Neural cell (in vitro differentiated cells): ENCODE measurements around the gene DLG2. TPM values are rescaled to one million over a fixed set of nuclear protein-coding genes. Genes with fewer than 3 reads are reported as not detected.
"Not testable (repeated sequence)": the region's sequence is repeated elsewhere in the genome, so short reads cannot be mapped to it uniquely, and the experiment has no call there.

Experiments used
- H2AFZ ChIP-seq: fragments of 200-600, 300-800 bp; sonication (generic), shearing (Covaris generic); 2 replicates; pipeline ENCODE4 v1.6.0; 2014; ENCODE audit warnings: low read depth, mild to moderate bottlenecking, antibody characterized with exemption, low read length, moderate library complexity
- H3F3A ChIP-seq: fragments of 200-600 bp; shearing (Covaris generic); 2 replicates; pipeline ENCODE4 v1.6.1; 2016; ENCODE audit warnings: mild to moderate bottlenecking, moderate library complexity, mixed read lengths, antibody characterized with exemption, low read length; ENCODE audit not compliant: insufficient read depth, poor library complexity, severe bottlenecking
- H3K27ac ChIP-seq: fragments of 200-600, 300-800 bp; sonication (generic), shearing (Covaris generic); 2 replicates; pipeline ENCODE4 v1.5.1; 2014; ENCODE audit warnings: mild to moderate bottlenecking, low read length, moderate library complexity
- H3K27me3 ChIP-seq: fragments of 300-800, 200-600 bp; sonication (generic), shearing (Covaris generic); 2 replicates; pipeline ENCODE4 v1.6.0; 2014; ENCODE audit warnings: mild to moderate bottlenecking, low read depth, low read length, moderate library complexity; ENCODE audit not compliant: insufficient read depth
- H3K36me3 ChIP-seq: fragments of 300-800, 200-600 bp; sonication (generic), shearing (Covaris generic); 2 replicates; pipeline ENCODE4 v1.5.1; 2014; ENCODE audit warnings: mild to moderate bottlenecking, antibody characterized with exemption, low read length, moderate library complexity; ENCODE audit not compliant: insufficient read depth
- H3K4me2 ChIP-seq: fragments of 300-800, 200-600 bp; sonication (generic), shearing (Covaris generic); 2 replicates; pipeline ENCODE4 v1.6.0; 2014; ENCODE audit warnings: mild to moderate bottlenecking, low read length
- H3K4me3 ChIP-seq: fragments of 300-800, 200-600 bp; sonication (generic), shearing (Covaris generic); 2 replicates; pipeline ENCODE4 v1.5.1; 2014; ENCODE audit warnings: mild to moderate bottlenecking, low read length, moderate library complexity
- H3K79me2 ChIP-seq: fragments of 200-600 bp; shearing (Covaris generic); replicated peaks from 2 replicates; pipeline ENCODE4 v1.6.0; 2014; ENCODE audit warnings: mild to moderate bottlenecking, low read length, moderate library complexity; ENCODE audit not compliant: insufficient read depth
- H3K9ac ChIP-seq: fragments of 300-800, 200-600 bp; sonication (generic), shearing (Covaris generic); 2 replicates; pipeline ENCODE4 v1.6.1; 2016; ENCODE audit warnings: mild to moderate bottlenecking, low read length, mixed read lengths
- H3K9me2 ChIP-seq: fragments of 200-600 bp; shearing (Covaris generic); 2 replicates; pipeline ENCODE4 v1.6.1; 2016; ENCODE audit warnings: mild to moderate bottlenecking, low read length, mixed read lengths; ENCODE audit not compliant: insufficient read depth
- H3K9me3 ChIP-seq: fragments of 200-600, 300-800 bp; sonication (generic), shearing (Covaris generic); 2 replicates; pipeline ENCODE4 v1.6.1; 2016; ENCODE audit warnings: mild to moderate bottlenecking, mixed run types, low read length, moderate library complexity, mixed read lengths
- H4K20me1 ChIP-seq: fragments of 200-600 bp; shearing (Covaris generic); 2 replicates; pipeline ENCODE4 v1.6.1; 2016; ENCODE audit warnings: mild to moderate bottlenecking, mixed run types; ENCODE audit not compliant: insufficient read depth
- CTCF ChIP-seq: fragments of 450-650 bp; IDR thresholded peaks from 2 replicates; pipeline ENCODE4 v1.5.1; 2014; ENCODE audit warnings: antibody characterized with exemption, mild to moderate bottlenecking, moderate library complexity; ENCODE audit not compliant: poor library complexity, severe bottlenecking
- RAD21 ChIP-seq: fragments of 450-650 bp; conservative IDR thresholded peaks from 2 replicates; pipeline ENCODE4 v1.6.1; 2014; ENCODE audit warnings: antibody characterized with exemption, mild to moderate bottlenecking, moderate library complexity
- SMC3 ChIP-seq: fragments of 450-650 bp; conservative IDR thresholded peaks from 2 replicates; pipeline ENCODE4 v1.6.1; 2014; ENCODE audit warnings: antibody characterized with exemption, mild to moderate bottlenecking, moderate library complexity; ENCODE audit not compliant: poor library complexity
- TAF1 ChIP-seq: IDR thresholded peaks from 2 replicates; pipeline ENCODE4 v1.6.1; 2012; ENCODE audit warnings: low read depth
- polyA plus RNA-seq: library from polyadenylated mRNA; depleted of rRNA; stranded (reverse); fragments of >200 nt; gene quantifications from 2 replicates; pipeline ENCODE4 v1.2.3, GENCODE V29; 2014
- TF ChIP-seq, protein P1 (sequence below): IDR thresholded peaks from 2 replicates; pipeline ENCODE4 v1.6.1; 2012; ENCODE audit warnings: borderline replicate concordance

Gene DLG2
- polyA plus RNA-seq, 1 donor from 2014 or later = 179 TPM

DNA sequence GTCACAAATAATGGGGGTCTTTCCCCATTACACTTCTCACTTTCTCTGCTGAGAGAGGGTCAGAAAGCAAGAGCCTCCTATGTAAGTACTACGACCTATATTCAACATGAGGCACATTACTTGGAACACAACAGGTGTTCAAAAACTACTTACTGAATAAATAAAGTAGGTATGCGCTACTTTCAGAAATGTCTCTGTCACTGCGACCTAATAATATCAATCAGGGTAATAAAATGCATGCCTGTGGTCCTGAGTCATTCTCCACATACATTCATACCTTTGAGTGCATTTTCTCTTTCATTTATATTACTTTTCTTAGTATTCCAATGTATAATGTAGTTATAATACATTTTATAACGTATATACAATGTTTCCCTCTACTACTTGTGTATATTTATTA lies 838.9 kb downstream of the DLG2 start:
- Histone ChIP-seq H3K4me3 (no peak overlapping the region), H3K27ac (no peak overlapping the region), H3K9ac (no peak overlapping the region), H3K4me2 (no peak overlapping the region), H3F3A (no peaks in the 10 kb centered on the region), H3K27me3 (no peaks in the 10 kb centered on the region), H3K9me3 (no peaks in the 10 kb centered on the region), H2AFZ (no peak overlapping the region), H4K20me1 (no peaks in the 10 kb centered on the region), H3K36me3 (no peaks in the 10 kb centered on the region), H3K9me2 (no peaks in the 10 kb centered on the region), H3K79me2 (no peaks in the 10 kb centered on the region)
- TF ChIP-seq TAF1 = no peak

GRCh38 chr11:84784158-84784557 lies 843.0 kb downstream of the DLG2 start:
- not testable (repeated sequence) for H3K27me3 ChIP-seq, H3K9ac ChIP-seq

DNA sequence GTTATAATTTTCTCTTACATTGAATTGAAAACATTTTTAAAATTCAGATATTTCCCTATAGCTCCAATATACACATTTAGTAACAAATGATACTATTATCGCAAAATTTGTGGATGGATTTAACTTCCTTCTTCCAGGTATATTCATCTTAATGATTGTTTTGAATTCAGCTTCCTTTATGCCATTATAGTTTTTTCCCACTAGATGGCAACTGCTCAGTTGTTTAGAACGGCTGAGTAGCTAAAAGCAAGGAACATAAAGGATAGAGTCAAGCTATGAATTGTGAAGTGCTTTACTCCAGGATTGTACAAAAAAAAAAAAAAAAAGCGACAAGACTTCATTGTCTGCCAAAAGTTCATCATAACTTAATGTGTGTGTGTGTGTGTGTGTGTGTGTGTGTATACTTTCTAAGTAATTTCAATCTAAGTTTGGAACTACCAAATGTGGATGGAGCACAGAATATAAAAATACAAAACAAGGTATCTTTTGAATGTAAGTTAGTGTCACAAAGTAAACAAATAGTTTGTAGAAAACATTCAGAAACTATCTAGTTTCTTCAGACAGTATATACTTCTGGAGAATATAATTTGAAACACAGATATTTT lies 846.4 kb downstream of the DLG2 start:
- Histone ChIP-seq H3F3A (no peaks in the 10 kb centered on the region), H3K27me3 (no peaks in the 10 kb centered on the region), H3K4me3 (no peak overlapping the region), H3K27ac (no peak overlapping the region), H3K9me2 (no peaks in the 10 kb centered on the region), H3K4me2 (no peak overlapping the region), H3K36me3 (no peaks in the 10 kb centered on the region), H2AFZ (no peak overlapping the region), H3K79me2 (no peaks in the 10 kb centered on the region), H3K9ac (no peak overlapping the region), H3K9me3 (no peaks in the 10 kb centered on the region), H4K20me1 (no peaks in the 10 kb centered on the region)
- TF ChIP-seq CTCF (peak; percentile 80), RAD21 (peak; percentile 84), TAF1 (no peak), SMC3 (peak; percentile 88)
- TF ChIP-seq, protein P1, sequence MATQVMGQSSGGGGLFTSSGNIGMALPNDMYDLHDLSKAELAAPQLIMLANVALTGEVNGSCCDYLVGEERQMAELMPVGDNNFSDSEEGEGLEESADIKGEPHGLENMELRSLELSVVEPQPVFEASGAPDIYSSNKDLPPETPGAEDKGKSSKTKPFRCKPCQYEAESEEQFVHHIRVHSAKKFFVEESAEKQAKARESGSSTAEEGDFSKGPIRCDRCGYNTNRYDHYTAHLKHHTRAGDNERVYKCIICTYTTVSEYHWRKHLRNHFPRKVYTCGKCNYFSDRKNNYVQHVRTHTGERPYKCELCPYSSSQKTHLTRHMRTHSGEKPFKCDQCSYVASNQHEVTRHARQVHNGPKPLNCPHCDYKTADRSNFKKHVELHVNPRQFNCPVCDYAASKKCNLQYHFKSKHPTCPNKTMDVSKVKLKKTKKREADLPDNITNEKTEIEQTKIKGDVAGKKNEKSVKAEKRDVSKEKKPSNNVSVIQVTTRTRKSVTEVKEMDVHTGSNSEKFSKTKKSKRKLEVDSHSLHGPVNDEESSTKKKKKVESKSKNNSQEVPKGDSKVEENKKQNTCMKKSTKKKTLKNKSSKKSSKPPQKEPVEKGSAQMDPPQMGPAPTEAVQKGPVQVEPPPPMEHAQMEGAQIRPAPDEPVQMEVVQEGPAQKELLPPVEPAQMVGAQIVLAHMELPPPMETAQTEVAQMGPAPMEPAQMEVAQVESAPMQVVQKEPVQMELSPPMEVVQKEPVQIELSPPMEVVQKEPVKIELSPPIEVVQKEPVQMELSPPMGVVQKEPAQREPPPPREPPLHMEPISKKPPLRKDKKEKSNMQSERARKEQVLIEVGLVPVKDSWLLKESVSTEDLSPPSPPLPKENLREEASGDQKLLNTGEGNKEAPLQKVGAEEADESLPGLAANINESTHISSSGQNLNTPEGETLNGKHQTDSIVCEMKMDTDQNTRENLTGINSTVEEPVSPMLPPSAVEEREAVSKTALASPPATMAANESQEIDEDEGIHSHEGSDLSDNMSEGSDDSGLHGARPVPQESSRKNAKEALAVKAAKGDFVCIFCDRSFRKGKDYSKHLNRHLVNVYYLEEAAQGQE = no peak

More at GRCh38 chr11:84784158-84784557, 843.0 kb downstream of the DLG2 start:
- not testable (repeated sequence) for H4K20me1 ChIP-seq, H3K79me2 ChIP-seq, H3K36me3 ChIP-seq, H3K9me3 ChIP-seq, H3K27ac ChIP-seq, H3K4me2 ChIP-seq, H3F3A ChIP-seq, H3K4me3 ChIP-seq, H3K9me2 ChIP-seq, H2AFZ ChIP-seq
